Glutamatergic neuron (in vitro differentiated cells): ENCODE results near the gene RPS6KA2. TPM values are rescaled to one million over a fixed set of nuclear protein-coding genes. Genes with fewer than 3 reads are reported as not detected.

Source experiments
- DNase-seq: peaks from one replicate; pipeline ENCODE4 v3.0.0; 2022
- H3K27ac Mint-ChIP-seq: one replicate; pipeline ENCODE4 v1.8.0; 2020; ENCODE audit warnings: mild to moderate bottlenecking, mixed read lengths, inconsistent platforms; ENCODE audit not compliant: unreplicated experiment
- H3K27me3 Mint-ChIP-seq: one replicate; pipeline ENCODE4 v1.8.0; 2020; ENCODE audit warnings: mild to moderate bottlenecking, moderate library complexity, mixed read lengths, inconsistent platforms; ENCODE audit not compliant: unreplicated experiment
- H3K36me3 Mint-ChIP-seq: one replicate; pipeline ENCODE4 v1.8.0; 2020; ENCODE audit warnings: mild to moderate bottlenecking, mixed read lengths, inconsistent platforms; ENCODE audit not compliant: unreplicated experiment
- H3K4me1 Mint-ChIP-seq: one replicate; pipeline ENCODE4 v1.8.0; 2020; ENCODE audit warnings: mild to moderate bottlenecking, low read depth, mixed read lengths, inconsistent platforms; ENCODE audit not compliant: unreplicated experiment
- H3K4me3 Mint-ChIP-seq: one replicate; pipeline ENCODE4 v1.8.0; 2020; ENCODE audit warnings: mild to moderate bottlenecking, mixed read lengths, inconsistent platforms; ENCODE audit not compliant: unreplicated experiment
- H3K9me3 Mint-ChIP-seq: one replicate; pipeline ENCODE4 v1.8.0; 2020; ENCODE audit warnings: mild to moderate bottlenecking, moderate library complexity, mixed read lengths, inconsistent platforms; ENCODE audit not compliant: unreplicated experiment
- total RNA-seq: library from RNA; stranded (reverse); fragmentation: NEBNext Ultra II Directional; extraction: Animal tissue kit (Norgen Biotek cat#: 25700); gene quantifications from one replicate; pipeline ENCODE4 v1.2.1, GENCODE V29; 2021; ENCODE audit not compliant: unreplicated experiment
- TF ChIP-seq, protein P1 (sequence below): fragments of 200-600 bp; sonication (generic); IDR thresholded peaks from one replicate; pipeline ENCODE4 v1.5.0; 2021; ENCODE audit not compliant: partially characterized antibody, unreplicated experiment

Gene RPS6KA2
- total RNA-seq, 1 donor from 2014 or later: 109 TPM

- H3K4me3 Mint-ChIP-seq: no peak overlapping the region
- peaks cover 7% of the 10 kb centered on the region for H3K9me3 Mint-ChIP-seq
- H3K27me3 Mint-ChIP-seq: peaks cover 4% of the 10 kb centered on the region
- H3K4me1 Mint-ChIP-seq: peaks cover 21% of the 10 kb centered on the region
- DNase-seq: no peak
- H3K27ac Mint-ChIP-seq: no peak overlapping the region
- TF ChIP-seq, protein P1, sequence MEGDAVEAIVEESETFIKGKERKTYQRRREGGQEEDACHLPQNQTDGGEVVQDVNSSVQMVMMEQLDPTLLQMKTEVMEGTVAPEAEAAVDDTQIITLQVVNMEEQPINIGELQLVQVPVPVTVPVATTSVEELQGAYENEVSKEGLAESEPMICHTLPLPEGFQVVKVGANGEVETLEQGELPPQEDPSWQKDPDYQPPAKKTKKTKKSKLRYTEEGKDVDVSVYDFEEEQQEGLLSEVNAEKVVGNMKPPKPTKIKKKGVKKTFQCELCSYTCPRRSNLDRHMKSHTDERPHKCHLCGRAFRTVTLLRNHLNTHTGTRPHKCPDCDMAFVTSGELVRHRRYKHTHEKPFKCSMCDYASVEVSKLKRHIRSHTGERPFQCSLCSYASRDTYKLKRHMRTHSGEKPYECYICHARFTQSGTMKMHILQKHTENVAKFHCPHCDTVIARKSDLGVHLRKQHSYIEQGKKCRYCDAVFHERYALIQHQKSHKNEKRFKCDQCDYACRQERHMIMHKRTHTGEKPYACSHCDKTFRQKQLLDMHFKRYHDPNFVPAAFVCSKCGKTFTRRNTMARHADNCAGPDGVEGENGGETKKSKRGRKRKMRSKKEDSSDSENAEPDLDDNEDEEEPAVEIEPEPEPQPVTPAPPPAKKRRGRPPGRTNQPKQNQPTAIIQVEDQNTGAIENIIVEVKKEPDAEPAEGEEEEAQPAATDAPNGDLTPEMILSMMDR: no peak
- peaks cover 30% of the 10 kb centered on the region for H3K36me3 Mint-ChIP-seq
These were observed 112.9 kb downstream of the RPS6KA2 start for GRCh38 chr6:166514196-166514595.

- Mint-ChIP-seq H3K4me3 (no peak overlapping the region), H3K4me1 (peaks cover 21% of the 10 kb centered on the region), H3K27ac (peak overlapping the region; percentile 77), H3K27me3 (peaks cover 8% of the 10 kb centered on the region), H3K36me3 (peaks cover 33% of the 10 kb centered on the region), H3K9me3 (peaks cover 8% of the 10 kb centered on the region)
- no peak for DNase-seq
- TF ChIP-seq, protein P1: no peak
These were observed 114.5 kb downstream of the RPS6KA2 start for GRCh38 chr6:166512567-166512966.

GRCh38 chr6:166511316-166511715, 115.7 kb downstream of the RPS6KA2 start:
- H3K27me3 Mint-ChIP-seq: peaks cover 8% of the 10 kb centered on the region
- no peak overlapping the region for H3K4me3 Mint-ChIP-seq
- TF ChIP-seq, protein P1: no peak
- H3K36me3 Mint-ChIP-seq: peaks cover 37% of the 10 kb centered on the region
- H3K9me3 Mint-ChIP-seq: peaks cover 6% of the 10 kb centered on the region
- no peak overlapping the region for H3K27ac Mint-ChIP-seq
- peaks cover 19% of the 10 kb centered on the region for H3K4me1 Mint-ChIP-seq
- DNase-seq: no peak

- H3K9me3 Mint-ChIP-seq: peaks cover 6% of the 10 kb centered on the region
- H3K27me3 Mint-ChIP-seq: peaks cover 7% of the 10 kb centered on the region
- DNase-seq: no peak
- no peak overlapping the region for H3K4me3 Mint-ChIP-seq
- TF ChIP-seq, protein P1: no peak
- H3K4me1 Mint-ChIP-seq: peaks cover 10% of the 10 kb centered on the region
- no peak overlapping the region for H3K27ac Mint-ChIP-seq
- peaks cover 25% of the 10 kb centered on the region for H3K36me3 Mint-ChIP-seq
These were observed 117.9 kb downstream of the RPS6KA2 start for GRCh38 chr6:166509193-166509592.

DNA sequence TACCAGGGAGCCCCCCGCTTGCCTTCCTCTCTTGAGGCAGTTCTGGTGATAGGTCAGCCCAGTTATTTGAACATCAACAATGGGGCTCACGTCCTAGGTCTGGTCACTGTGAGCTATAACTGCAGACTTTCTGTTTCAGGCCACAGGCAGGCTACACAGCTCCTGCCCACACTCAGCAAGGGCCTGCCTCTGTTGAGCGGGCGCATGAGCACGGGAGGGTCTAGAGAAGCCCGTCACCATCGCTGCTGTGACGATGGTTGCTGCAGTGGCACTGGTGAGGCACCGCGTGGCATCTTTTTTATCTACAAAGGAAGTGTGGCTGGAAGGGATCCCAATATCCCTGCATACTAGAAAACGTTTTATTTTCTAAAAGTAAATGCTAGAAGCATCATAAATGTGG, 118.3 kb downstream of the RPS6KA2 start:
- H3K36me3 Mint-ChIP-seq: peaks cover 25% of the 10 kb centered on the region
- H3K27ac Mint-ChIP-seq: no peak overlapping the region
- peaks cover 9% of the 10 kb centered on the region for H3K4me1 Mint-ChIP-seq

More for the DNA sequence above, 118.3 kb downstream of the RPS6KA2 start:
- Mint-ChIP-seq H3K9me3 (peaks cover 1% of the 10 kb centered on the region), H3K4me3 (no peak overlapping the region), H3K27me3 (peaks cover 7% of the 10 kb centered on the region)
- TF ChIP-seq, protein P1: no peak
- DNase-seq: no peak
